Thyroid gland (tissue), 4 donors: ENCODE results near the gene ACSS3. TPM values are rescaled to one million over a fixed set of nuclear protein-coding genes. Genes with fewer than 3 reads are reported as not detected.
"Not testable (repeated sequence)": the region's sequence is repeated elsewhere in the genome, so short reads cannot be mapped to it uniquely, and the experiment has no call there.

ENCODE experiments used
- DNase-seq, 2 donors: peaks; one replicate each; pipeline ENCODE4 v3.0.0-alpha.2; 2019
- H3K27ac ChIP-seq, 3 donors: fragments of 200-600 bp; sonication (generic); 1 replicate in 2 of 3; 2 replicates in 1 of 3; pipeline ENCODE4 v1.5.1; 2016 to 2019; ENCODE audit warnings: mild to moderate bottlenecking in 1 of 3, moderate library complexity in 1 of 3
- H3K27me3 ChIP-seq: fragments of 200-600 bp; sonication (generic); one replicate; pipeline ENCODE4 v1.5.1; 2019
- H3K36me3 ChIP-seq, 2 donors: fragments of 200-600 bp; sonication (generic); one replicate each; pipeline ENCODE4 v1.5.1; 2016 to 2019
- H3K4me1 ChIP-seq, 2 donors: fragments of 200-600 bp; sonication (generic); one replicate each; pipeline ENCODE4 v1.5.1; 2017 to 2019
- H3K4me3 ChIP-seq, 3 donors: fragments of 200-600 bp; sonication (generic); replicated peaks in 1 of 3; 1 replicate in 2 of 3; 2 replicates in 1 of 3; pipeline ENCODE4 v1.5.1; 2016; ENCODE audit warnings: mild to moderate bottlenecking in 1 of 3
- H3K9me3 ChIP-seq: fragments of 200-600 bp; sonication (generic); one replicate; pipeline ENCODE4 v1.5.1; 2017
- POLR2A ChIP-seq, 2 donors: fragments of 450-650 bp; IDR thresholded peaks; one replicate each; pipeline ENCODE4 v1.6.1; 2017; ENCODE audit warnings: antibody characterized with exemption in 2 of 2, mild to moderate bottlenecking in 2 of 2, moderate library complexity in 1 of 2
- WGBS, 2 donors: methylation state at CpG; one replicate each; pipeline ENCODE4 v1.1.5; 2017; 5-methylcytosine and 5-hydroxymethylcytosine counted together
- intact Hi-C: fragments of 100-400 bp; cut with DNase I; formaldehyde crosslinking; loops from one replicate; pipeline ENCODE4 v1.15.1; 2023
- total RNA-seq, 4 donors: library from RNA; depleted of rRNA; stranded (reverse); fragments of >200 nt; gene quantifications; one replicate each; pipeline ENCODE4 v1.2.3, GENCODE V29; 2016
- TF ChIP-seq, protein P1 (sequence below), 6 experiments: fragments of 200-600 bp in 3 of 6; fragments of 450-650 bp in 3 of 6; sonication (generic) in 3 of 6; IDR thresholded peaks; one replicate each; pipeline ENCODE4 v1.5.1; 2016 to 2019; ENCODE audit warnings: antibody characterized with exemption in 6 of 6, mild to moderate bottlenecking in 2 of 6, inconsistent platforms in 1 of 6, moderate library complexity in 1 of 6

Gene ACSS3
- total RNA-seq, 4 donors from 2014 or later = 32.5 to 63.8 (median 41.0) TPM

DNA sequence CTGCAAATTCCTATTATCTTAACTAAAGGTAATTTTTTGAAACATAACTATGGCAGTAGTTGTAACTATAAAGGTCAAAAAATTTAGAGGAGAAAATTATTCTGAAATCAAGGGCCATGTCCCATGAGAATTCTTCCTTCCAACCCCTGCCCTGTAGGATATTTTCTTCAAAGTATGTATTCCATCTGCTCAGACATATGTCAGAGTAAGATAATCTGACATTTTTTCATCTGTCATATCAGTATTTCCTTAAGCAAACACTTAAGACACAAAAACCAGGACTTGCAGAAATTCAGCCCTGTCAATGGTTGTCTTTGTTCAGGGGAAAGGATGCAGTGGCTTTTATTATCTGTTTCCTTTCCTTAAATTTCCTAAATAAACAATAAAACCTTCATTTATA lies 36.3 kb downstream of the ACSS3 start:
- Histone ChIP-seq H3K4me1 (no peaks in the 10 kb centered on the region), H3K36me3 (no peaks in the 10 kb centered on the region), H3K27me3 (no peaks in the 10 kb centered on the region), H3K27ac (no peak overlapping the region), H3K4me3 (no peak overlapping the region), H3K9me3 (no peaks in the 10 kb centered on the region)
- TF ChIP-seq, protein P1, sequence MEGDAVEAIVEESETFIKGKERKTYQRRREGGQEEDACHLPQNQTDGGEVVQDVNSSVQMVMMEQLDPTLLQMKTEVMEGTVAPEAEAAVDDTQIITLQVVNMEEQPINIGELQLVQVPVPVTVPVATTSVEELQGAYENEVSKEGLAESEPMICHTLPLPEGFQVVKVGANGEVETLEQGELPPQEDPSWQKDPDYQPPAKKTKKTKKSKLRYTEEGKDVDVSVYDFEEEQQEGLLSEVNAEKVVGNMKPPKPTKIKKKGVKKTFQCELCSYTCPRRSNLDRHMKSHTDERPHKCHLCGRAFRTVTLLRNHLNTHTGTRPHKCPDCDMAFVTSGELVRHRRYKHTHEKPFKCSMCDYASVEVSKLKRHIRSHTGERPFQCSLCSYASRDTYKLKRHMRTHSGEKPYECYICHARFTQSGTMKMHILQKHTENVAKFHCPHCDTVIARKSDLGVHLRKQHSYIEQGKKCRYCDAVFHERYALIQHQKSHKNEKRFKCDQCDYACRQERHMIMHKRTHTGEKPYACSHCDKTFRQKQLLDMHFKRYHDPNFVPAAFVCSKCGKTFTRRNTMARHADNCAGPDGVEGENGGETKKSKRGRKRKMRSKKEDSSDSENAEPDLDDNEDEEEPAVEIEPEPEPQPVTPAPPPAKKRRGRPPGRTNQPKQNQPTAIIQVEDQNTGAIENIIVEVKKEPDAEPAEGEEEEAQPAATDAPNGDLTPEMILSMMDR (IDR thresholded peaks at IDR 0.05) = no peak
- no peak for TF ChIP-seq POLR2A (IDR thresholded peaks at IDR 0.05)
- intact Hi-C loops = no loop called here
- DNase-seq = no peak

DNA sequence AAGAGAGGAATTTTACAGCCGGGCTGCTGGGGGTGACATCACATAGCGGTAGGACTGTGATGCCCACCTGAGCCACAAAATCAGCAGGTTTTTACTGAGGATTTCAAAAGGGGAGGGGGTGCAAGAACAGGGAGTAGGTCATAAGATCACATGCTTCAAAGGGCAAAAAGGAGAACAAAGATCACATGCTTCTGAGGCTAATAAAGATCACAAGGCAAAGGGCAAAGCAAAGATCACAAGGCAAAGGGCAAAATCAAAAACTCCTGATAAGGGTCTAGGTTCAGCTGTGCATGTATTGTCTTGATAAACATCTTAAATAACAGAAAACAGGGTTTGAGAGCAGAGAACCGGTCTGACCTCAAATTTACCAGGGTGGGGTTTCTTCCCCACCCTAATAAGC lies 41.2 kb downstream of the ACSS3 start:
- H3K36me3 ChIP-seq, H3K27ac ChIP-seq, H3K9me3 ChIP-seq, H3K4me1 ChIP-seq, DNase-seq, H3K4me3 ChIP-seq, H3K27me3 ChIP-seq, intact Hi-C loops: not testable (repeated sequence)
- WGBS, 2 donors = 62 to 75% methylated on average over 3 of the region's 3 CpGs

DNA sequence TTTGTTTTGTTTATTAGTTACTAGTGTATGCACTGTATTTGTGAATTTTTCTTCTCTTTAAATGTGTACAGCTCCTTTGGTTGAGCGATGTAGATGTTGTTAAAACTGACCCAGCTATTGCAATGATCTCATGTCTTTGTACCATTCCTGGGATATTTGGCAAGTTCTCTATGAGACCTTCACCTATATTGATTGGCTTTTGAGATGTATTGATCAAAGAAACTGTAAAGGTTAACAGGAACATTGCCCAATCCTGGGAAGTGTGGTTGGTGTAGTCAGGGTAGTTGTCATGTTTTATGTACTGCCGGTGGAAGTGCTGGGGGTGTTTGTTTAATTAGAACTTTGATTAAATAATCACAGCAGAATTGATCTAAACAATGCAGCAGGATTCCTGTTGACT lies 43.1 kb downstream of the ACSS3 start:
- no peaks in the 10 kb centered on the region for H3K36me3 ChIP-seq
- WGBS, 2 donors = 72 to 92% methylated on average over 2 of the region's 2 CpGs
- no peak overlapping the region for H3K27ac ChIP-seq
- no peak overlapping the region for H3K4me3 ChIP-seq
- H3K9me3 ChIP-seq = no peaks in the 10 kb centered on the region
- H3K4me1 ChIP-seq = no peaks in the 10 kb centered on the region
- intact Hi-C loops = no loop called here
- no peak for TF ChIP-seq POLR2A (IDR thresholded peaks at IDR 0.05)
- TF ChIP-seq, protein P1 (IDR thresholded peaks at IDR 0.05) = no peak
- no peaks in the 10 kb centered on the region for H3K27me3 ChIP-seq
- DNase-seq = no peak

DNA sequence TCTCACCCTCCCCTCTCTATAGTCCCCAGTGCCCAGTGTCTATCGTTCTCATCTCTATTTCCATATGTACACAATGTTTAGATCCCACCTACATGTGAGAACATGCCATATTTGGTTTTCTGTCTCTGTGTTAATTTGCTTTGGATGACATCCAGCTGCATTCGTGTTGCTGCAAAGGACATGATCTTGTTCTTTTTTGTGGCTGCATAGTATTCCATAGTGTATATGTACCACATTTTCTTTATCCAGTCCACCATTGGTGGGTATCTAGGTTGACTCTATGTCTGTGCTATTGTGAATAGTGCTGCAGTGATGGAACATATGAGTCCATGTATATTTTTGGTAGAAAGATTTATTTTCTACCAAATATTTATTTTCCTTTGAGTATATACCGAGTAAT lies 45.7 kb downstream of the ACSS3 start:
- H3K27ac ChIP-seq = no peak overlapping the region
- intact Hi-C loops = no loop called here
- no peaks in the 10 kb centered on the region for H3K9me3 ChIP-seq
- H3K36me3 ChIP-seq = no peaks in the 10 kb centered on the region
- H3K27me3 ChIP-seq = no peaks in the 10 kb centered on the region
- 96 to 97% methylated on average over 3 of the region's 3 CpGs for WGBS, 2 donors
- H3K4me3 ChIP-seq = no peak overlapping the region
- no peaks in the 10 kb centered on the region for H3K4me1 ChIP-seq
- TF ChIP-seq, protein P1 (IDR thresholded peaks at IDR 0.05) = no peak
- TF ChIP-seq POLR2A (IDR thresholded peaks at IDR 0.05) = no peak
- DNase-seq = no peak

DNA sequence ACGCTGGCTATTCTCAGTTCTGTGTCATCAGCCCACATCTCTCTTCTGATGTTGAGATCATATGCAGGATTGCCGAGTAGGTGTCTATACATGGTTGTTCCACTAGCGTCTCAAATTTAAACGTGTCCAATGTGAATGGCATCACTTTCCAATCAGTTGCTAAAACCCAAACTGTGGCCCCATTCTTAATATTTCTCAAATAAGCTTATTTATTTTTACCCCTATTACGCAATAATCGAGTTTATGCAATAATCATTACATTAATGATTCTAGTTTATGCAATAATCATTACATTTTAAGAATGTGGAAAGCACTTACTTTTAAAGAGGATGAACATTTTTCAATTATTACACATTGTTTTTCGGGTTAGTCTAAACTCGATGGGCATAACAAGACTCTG lies 47.8 kb downstream of the ACSS3 start:
- Histone ChIP-seq H3K36me3 (no peaks in the 10 kb centered on the region), H3K4me1 (no peaks in the 10 kb centered on the region), H3K9me3 (no peaks in the 10 kb centered on the region), H3K27me3 (no peaks in the 10 kb centered on the region), H3K27ac (no peak overlapping the region), H3K4me3 (no peak overlapping the region)
- DNase-seq = no peak
- 90 to 94% methylated on average over 8 of the region's 8 CpGs for WGBS, 2 donors
- intact Hi-C loops = no loop called here
- TF ChIP-seq, protein P1 (IDR thresholded peaks at IDR 0.05) = no peak
- no peak for TF ChIP-seq POLR2A (IDR thresholded peaks at IDR 0.05)

DNA sequence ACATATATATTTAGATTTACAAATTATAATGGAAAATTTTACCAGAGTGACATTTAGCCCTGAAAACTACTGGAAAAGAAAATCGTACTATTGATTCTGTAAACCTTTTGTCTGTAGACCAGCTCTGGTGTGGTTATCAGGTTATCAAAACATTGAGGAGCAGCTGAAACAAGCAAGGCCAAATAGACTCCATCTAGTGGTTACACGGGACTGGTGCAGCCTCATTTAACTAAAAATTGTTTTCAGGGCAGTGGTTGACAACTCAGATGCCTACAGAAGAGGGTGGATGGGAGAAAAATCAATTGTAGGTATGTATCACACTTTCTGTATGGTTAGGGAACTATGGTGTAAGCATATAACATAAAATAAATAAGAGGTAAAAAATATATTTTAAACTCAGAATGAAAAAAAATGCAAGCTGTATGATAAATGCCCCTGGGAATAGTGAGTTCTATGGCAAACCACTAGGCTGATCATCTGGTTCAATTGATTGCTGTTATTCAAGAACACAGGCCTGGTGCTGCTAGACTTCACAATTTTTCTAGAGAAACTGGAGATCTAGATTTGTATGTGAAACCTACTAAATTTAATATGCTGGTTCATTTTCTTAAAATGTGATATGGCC lies 51.2 kb downstream of the ACSS3 start:
- intact Hi-C loops = no loop called here
- H3K9me3 ChIP-seq = no peaks in the 10 kb centered on the region
- DNase-seq = peak; percentile 38 to 42
- H3K4me3 ChIP-seq = no peak overlapping the region
- H3K4me1 ChIP-seq = no peaks in the 10 kb centered on the region
- TF ChIP-seq, protein P1 (IDR thresholded peaks at IDR 0.05) = peak; percentile 42 to 80 (median 73)
- TF ChIP-seq POLR2A (IDR thresholded peaks at IDR 0.05) = no peak
- WGBS, 2 donors = 13 to 17% methylated on average over 2 of the region's 2 CpGs
- H3K36me3 ChIP-seq = no peaks in the 10 kb centered on the region
- H3K27ac ChIP-seq = no peak overlapping the region
- H3K27me3 ChIP-seq = no peaks in the 10 kb centered on the region
